Measurements from ENCODE around the gene C10orf95.
"Not testable (repeated sequence)": the region's sequence is repeated elsewhere in the genome, so short reads cannot be mapped to it uniquely, and the experiment has no call there.

C10orf95 gene

GRCh38 chr10:102451105-102451969, at the start of gene C10orf95:
C10orf95 (minus strand) TSS chr10:102451543; CDS start chr10:102451093, 450 bp downstream.
- Mint-ChIP-seq H3K9me3 (no peaks in the 10 kb centered on the region), H3K36me3 (ENCODE audit: low read depth) (peaks cover 8% of the 10 kb centered on the region), H3K27ac (peak within 1 kb of the TSS; percentile 80), H3K4me1 (ENCODE audit: low read depth) (peaks cover 25% of the 10 kb centered on the region), H3K27me3 (ENCODE audit: low read depth) (no peaks in the 10 kb centered on the region), H3K4me3 (peak within 1 kb of the TSS; percentile 81)

GRCh38 chr10:102500686-102501085, 49.3 kb upstream of the C10orf95 start:
- H3K9me3 Mint-ChIP-seq; H3K27me3 Mint-ChIP-seq (ENCODE audit: low read depth); H3K36me3 Mint-ChIP-seq (ENCODE audit: low read depth): not testable (repeated sequence)
- Mint-ChIP-seq H3K4me3 (peak overlapping the region; percentile 8), H3K4me1 (ENCODE audit: low read depth) (peaks cover 25% of the 10 kb centered on the region), H3K27ac (peak overlapping the region; percentile 32)

DNA sequence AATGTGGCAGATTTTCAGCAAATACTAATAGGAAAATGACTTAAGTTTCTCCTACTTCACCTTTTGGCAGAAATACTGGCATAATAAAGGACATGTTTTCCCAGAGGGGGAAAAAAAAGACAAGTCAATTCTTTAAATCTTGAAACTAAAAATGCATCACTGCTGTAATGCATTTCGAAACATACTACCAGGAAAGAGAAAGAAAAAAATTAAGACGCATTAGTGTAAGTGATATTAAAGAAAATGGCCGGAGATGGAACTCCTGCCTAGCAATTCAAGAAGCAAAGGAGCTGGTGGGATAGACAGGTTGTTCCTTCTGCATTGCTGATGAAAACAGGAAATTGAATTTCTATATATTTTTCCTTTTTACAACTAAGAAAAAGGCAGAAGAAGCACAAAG, 48.0 kb upstream of the C10orf95 start:
- H3K9me3 Mint-ChIP-seq = no peaks in the 10 kb centered on the region
- no peak overlapping the region for H3K27ac Mint-ChIP-seq
- H3K36me3 Mint-ChIP-seq (ENCODE audit: low read depth) = peaks cover 3% of the 10 kb centered on the region
- peaks cover 17% of the 10 kb centered on the region for H3K4me1 Mint-ChIP-seq (ENCODE audit: low read depth)
- no peaks in the 10 kb centered on the region for H3K27me3 Mint-ChIP-seq (ENCODE audit: low read depth)
- H3K4me3 Mint-ChIP-seq = no peak overlapping the region

GRCh38 chr10:102497545-102497944, 46.2 kb upstream of the C10orf95 start:
- H3K27ac Mint-ChIP-seq = no peak overlapping the region

GRCh38 chr10:102493771-102494170, 42.4 kb upstream of the C10orf95 start:
- Mint-ChIP-seq H3K27ac (no peak overlapping the region), H3K27me3 (ENCODE audit: low read depth) (no peaks in the 10 kb centered on the region), H3K4me3 (no peak overlapping the region), H3K9me3 (no peaks in the 10 kb centered on the region), H3K4me1 (ENCODE audit: low read depth) (peaks cover 10% of the 10 kb centered on the region), H3K36me3 (ENCODE audit: low read depth) (peaks cover 9% of the 10 kb centered on the region)

More at GRCh38 chr10:102497545-102497944, 46.2 kb upstream of the C10orf95 start:
- Mint-ChIP-seq H3K9me3 (no peaks in the 10 kb centered on the region), H3K36me3 (ENCODE audit: low read depth) (peaks cover 3% of the 10 kb centered on the region), H3K27me3 (ENCODE audit: low read depth) (no peaks in the 10 kb centered on the region), H3K4me1 (ENCODE audit: low read depth) (peaks cover 17% of the 10 kb centered on the region), H3K4me3 (no peak overlapping the region)

GRCh38 chr10:102492983-102493382, 41.6 kb upstream of the C10orf95 start:
- Mint-ChIP-seq H3K27ac (no peak overlapping the region), H3K4me3 (no peak overlapping the region), H3K36me3 (ENCODE audit: low read depth) (peaks cover 11% of the 10 kb centered on the region), H3K27me3 (ENCODE audit: low read depth) (no peaks in the 10 kb centered on the region), H3K4me1 (ENCODE audit: low read depth) (peaks cover 8% of the 10 kb centered on the region), H3K9me3 (no peaks in the 10 kb centered on the region)

DNA sequence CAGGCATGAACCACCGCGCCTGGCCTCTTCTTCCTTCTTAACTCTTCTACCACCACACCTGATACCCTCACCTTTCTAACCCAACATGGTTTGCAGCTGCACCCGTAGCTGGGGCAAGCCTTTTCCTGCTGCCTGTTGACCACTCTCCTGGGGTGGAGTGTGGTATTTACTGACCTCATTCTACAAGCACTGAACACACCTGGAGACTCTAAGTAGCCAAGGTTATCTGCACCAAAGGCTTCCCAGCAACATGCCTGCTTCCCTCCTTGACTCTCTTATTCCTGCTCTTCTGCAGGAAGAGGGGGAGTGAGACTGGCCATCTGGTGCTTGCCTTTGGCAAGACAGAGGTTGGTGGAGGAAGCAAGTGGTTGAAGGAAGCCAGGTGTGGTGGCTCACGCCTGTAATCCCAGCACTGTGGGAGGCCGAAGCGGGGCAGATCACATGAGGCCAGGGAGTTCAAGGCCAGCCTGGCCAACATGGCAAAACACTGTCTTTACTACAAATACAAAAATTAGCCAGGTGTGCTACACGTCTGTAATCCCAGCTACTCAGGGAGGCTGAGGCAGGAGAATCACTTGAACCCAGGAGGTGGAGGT, 41.1 kb upstream of the C10orf95 start:
- H3K4me1 Mint-ChIP-seq (ENCODE audit: low read depth) = peaks cover 8% of the 10 kb centered on the region
- H3K36me3 Mint-ChIP-seq (ENCODE audit: low read depth) = peaks cover 14% of the 10 kb centered on the region
- H3K4me3 Mint-ChIP-seq = no peak overlapping the region
- H3K27me3 Mint-ChIP-seq (ENCODE audit: low read depth) = no peaks in the 10 kb centered on the region
- no peaks in the 10 kb centered on the region for H3K9me3 Mint-ChIP-seq
- H3K27ac Mint-ChIP-seq = no peak overlapping the region

GRCh38 chr10:102491136-102491535, 39.8 kb upstream of the C10orf95 start:
- H3K27ac Mint-ChIP-seq = no peak overlapping the region
- H3K4me3 Mint-ChIP-seq = no peak overlapping the region
- H3K36me3 Mint-ChIP-seq (ENCODE audit: low read depth) = peaks cover 13% of the 10 kb centered on the region
- H3K27me3 Mint-ChIP-seq (ENCODE audit: low read depth) = no peaks in the 10 kb centered on the region
- peaks cover 8% of the 10 kb centered on the region for H3K4me1 Mint-ChIP-seq (ENCODE audit: low read depth)
- no peaks in the 10 kb centered on the region for H3K9me3 Mint-ChIP-seq

GRCh38 chr10:102485093-102485784, 33.9 kb upstream of the C10orf95 start:
- peaks cover 35% of the 10 kb centered on the region for H3K36me3 Mint-ChIP-seq (ENCODE audit: low read depth)
- no peaks in the 10 kb centered on the region for H3K27me3 Mint-ChIP-seq (ENCODE audit: low read depth)
- no peak overlapping the region for H3K27ac Mint-ChIP-seq
- H3K9me3 Mint-ChIP-seq = no peaks in the 10 kb centered on the region
- H3K4me1 Mint-ChIP-seq (ENCODE audit: low read depth) = no peaks in the 10 kb centered on the region
- no peak overlapping the region for H3K4me3 Mint-ChIP-seq

GRCh38 chr10:102484021-102484420, 32.7 kb upstream of the C10orf95 start:
- Mint-ChIP-seq H3K4me1 (ENCODE audit: low read depth) (peaks cover 2% of the 10 kb centered on the region), H3K9me3 (no peaks in the 10 kb centered on the region), H3K27me3 (ENCODE audit: low read depth) (no peaks in the 10 kb centered on the region), H3K4me3 (no peak overlapping the region), H3K36me3 (ENCODE audit: low read depth) (peaks cover 37% of the 10 kb centered on the region), H3K27ac (no peak overlapping the region)

DNA sequence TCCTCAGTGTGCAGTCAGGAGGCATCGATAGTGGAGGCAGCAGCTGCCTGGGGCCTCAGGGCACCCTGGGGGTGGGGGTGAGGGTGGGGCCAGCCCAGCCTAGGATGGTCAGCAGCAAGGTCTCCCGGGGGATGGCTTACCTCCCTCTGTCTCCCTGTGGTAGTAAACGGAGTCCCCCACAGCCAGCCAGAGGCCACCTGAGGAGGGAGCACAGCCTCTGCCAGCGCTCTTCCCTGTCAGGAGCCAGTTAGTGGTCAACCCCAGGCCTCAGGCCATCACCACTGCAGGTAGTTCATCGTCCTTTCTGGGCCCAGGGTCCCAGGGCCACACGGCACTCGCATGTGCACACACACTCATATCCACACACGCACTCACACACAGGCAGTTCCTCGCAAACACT, 29.1 kb upstream of the C10orf95 start:
- no peak overlapping the region for H3K4me3 Mint-ChIP-seq
- H3K27me3 Mint-ChIP-seq (ENCODE audit: low read depth) = no peaks in the 10 kb centered on the region
- H3K36me3 Mint-ChIP-seq (ENCODE audit: low read depth) = peaks cover 31% of the 10 kb centered on the region
- no peak overlapping the region for H3K27ac Mint-ChIP-seq
- peaks cover 5% of the 10 kb centered on the region for H3K4me1 Mint-ChIP-seq (ENCODE audit: low read depth)
- no peaks in the 10 kb centered on the region for H3K9me3 Mint-ChIP-seq

- H3K36me3 Mint-ChIP-seq (ENCODE audit: low read depth) = peaks cover 34% of the 10 kb centered on the region
- H3K4me3 Mint-ChIP-seq = no peak overlapping the region
- H3K27ac Mint-ChIP-seq = no peak overlapping the region
- H3K27me3 Mint-ChIP-seq (ENCODE audit: low read depth) = no peaks in the 10 kb centered on the region
- peaks cover 5% of the 10 kb centered on the region for H3K4me1 Mint-ChIP-seq (ENCODE audit: low read depth)
- H3K9me3 Mint-ChIP-seq = no peaks in the 10 kb centered on the region
Measured at GRCh38 chr10:102479651-102480050, 28.3 kb upstream of the C10orf95 start.

GRCh38 chr10:102476466-102477141, 25.3 kb upstream of the C10orf95 start:
- Mint-ChIP-seq H3K9me3 (no peaks in the 10 kb centered on the region), H3K4me3 (no peak overlapping the region), H3K4me1 (ENCODE audit: low read depth) (peaks cover 15% of the 10 kb centered on the region), H3K36me3 (ENCODE audit: low read depth) (peaks cover 30% of the 10 kb centered on the region), H3K27me3 (ENCODE audit: low read depth) (no peaks in the 10 kb centered on the region), H3K27ac (no peak overlapping the region)

- Mint-ChIP-seq H3K36me3 (ENCODE audit: low read depth) (peaks cover 28% of the 10 kb centered on the region), H3K4me1 (ENCODE audit: low read depth) (peaks cover 15% of the 10 kb centered on the region), H3K27ac (peak overlapping the region; percentile 24), H3K4me3 (no peak overlapping the region), H3K9me3 (no peaks in the 10 kb centered on the region), H3K27me3 (ENCODE audit: low read depth) (no peaks in the 10 kb centered on the region)
Measured at GRCh38 chr10:102475451-102476040, 24.2 kb upstream of the C10orf95 start.

Data from T-helper 1 cell treated with Interleukin-12 subunit alpha and Interleukin-12 subunit beta and Interleukin-4 antibody, amounts not matched to agents 30 μg/mL and 1 μg/mL, for 36 hours (primary cell).